PC-9 (cell line): ENCODE results near the gene CDON. TPM values are rescaled to one million over a fixed set of nuclear protein-coding genes. Genes with fewer than 3 reads are reported as not detected.

Experiments
- BruUV-seq: library from RNA; stranded (reverse); fragments of 400-500 nt; replicated peaks from 2 replicates; lab custom pipeline; 2021; lab: Mats Ljungman, UMichigan
- CTCF ChIA-PET: fragments of 300-600 bp; sonication (Branson Sonifier 250); formaldehyde crosslinking; loops from one replicate; lab custom pipeline; 2022; ENCODE audit warnings: antibody characterized with exemption; lab: Charles Lee
- POLR2A ChIA-PET: fragments of 300-600 bp; sonication (Branson Sonifier 250); formaldehyde crosslinking; loops from one replicate; lab custom pipeline; 2022; ENCODE audit warnings: antibody characterized with exemption; ENCODE audit not compliant: unreplicated experiment; lab: Charles Lee
- DNase-seq, 2 experiments: peaks; one replicate each; pipeline versions ENCODE4 v3.0.0 to v3.0.0-alpha.2; 2015 to 2022; ENCODE audit warnings: mixed read lengths in 1 of 2
- H2AFZ ChIP-seq: fragments of 200-600 bp; sonication (generic); 2 replicates; pipeline ENCODE4 v1.8.1; 2017; ENCODE audit warnings: antibody characterized with exemption
- H3F3A ChIP-seq: fragments of 200-600 bp; sonication (generic); 2 replicates; pipeline ENCODE4 v1.8.1; 2017; ENCODE audit warnings: antibody characterized with exemption, mild to moderate bottlenecking, low read depth; ENCODE audit not compliant: insufficient read depth
- H3K27ac ChIP-seq: fragments of 200-600 bp; sonication (generic); 2 replicates; pipeline ENCODE4 v1.6.1; 2016; ENCODE audit warnings: mixed run types
- H3K27me3 ChIP-seq: fragments of 200-600 bp; sonication (generic); 2 replicates; pipeline ENCODE4 v1.6.1; 2016; ENCODE audit warnings: low read depth, mixed run types; ENCODE audit not compliant: insufficient read depth
- H3K36me3 ChIP-seq: fragments of 200-600 bp; sonication (generic); 2 replicates; pipeline ENCODE4 v1.6.1; 2016; ENCODE audit warnings: low read depth, mixed run types
- H3K4me1 ChIP-seq: fragments of 200-600 bp; sonication (generic); replicated peaks from 2 replicates; pipeline ENCODE4 v1.6.1; 2016; ENCODE audit warnings: mixed run types; ENCODE audit not compliant: insufficient read depth
- H3K4me2 ChIP-seq: fragments of 200-600 bp; sonication (generic); 2 replicates; pipeline ENCODE4 v1.6.1; 2017; ENCODE audit warnings: mixed run types
- H3K4me3 ChIP-seq: fragments of 200-600 bp; sonication (generic); 2 replicates; pipeline ENCODE4 v1.6.1; 2016; ENCODE audit warnings: mixed run types
- H3K79me2 ChIP-seq: fragments of 200-600 bp; sonication (generic); 2 replicates; pipeline ENCODE4 v1.6.1; 2017; ENCODE audit warnings: low read depth, mixed run types
- H3K9me2 ChIP-seq: fragments of 200-600 bp; sonication (generic); 2 replicates; pipeline ENCODE4 v1.8.1; 2017; ENCODE audit warnings: mild to moderate bottlenecking; ENCODE audit not compliant: insufficient read depth
- H3K9me3 ChIP-seq: fragments of 200-600 bp; sonication (generic); 2 replicates; pipeline ENCODE4 v1.8.1; 2016; ENCODE audit warnings: low read depth; ENCODE audit not compliant: insufficient read depth
- H4K20me1 ChIP-seq: fragments of 200-600 bp; sonication (generic); 2 replicates; pipeline ENCODE4 v1.8.1; 2017; ENCODE audit not compliant: insufficient read depth
- EZH2 ChIP-seq: fragments of 200-600 bp; sonication (generic); IDR thresholded peaks from 2 replicates; pipeline ENCODE4 v1.8.0; 2017; ENCODE audit warnings: antibody characterized with exemption, low read depth
- intact Hi-C: fragments of 100-400 bp; cut with micrococcal nuclease; formaldehyde crosslinking; loops from one replicate; pipeline ENCODE4 v1.10.0; 2022; ENCODE audit not compliant: unreplicated experiment
- total RNA-seq: library from RNA; stranded (reverse); gene quantifications from 2 replicates; pipeline ENCODE4 v1.2.3, GENCODE V29; 2021
- TF ChIP-seq, protein P1 (sequence below): fragments of 200-600 bp; sonication (generic); conservative IDR thresholded peaks from 2 replicates; pipeline ENCODE4 v1.6.1; 2017; ENCODE audit warnings: mixed run types, antibody characterized with exemption, mild to moderate bottlenecking, moderate library complexity

The CDON gene
- total RNA-seq, 1 experiment from 2014 or later, result 10.0 TPM

DNA sequence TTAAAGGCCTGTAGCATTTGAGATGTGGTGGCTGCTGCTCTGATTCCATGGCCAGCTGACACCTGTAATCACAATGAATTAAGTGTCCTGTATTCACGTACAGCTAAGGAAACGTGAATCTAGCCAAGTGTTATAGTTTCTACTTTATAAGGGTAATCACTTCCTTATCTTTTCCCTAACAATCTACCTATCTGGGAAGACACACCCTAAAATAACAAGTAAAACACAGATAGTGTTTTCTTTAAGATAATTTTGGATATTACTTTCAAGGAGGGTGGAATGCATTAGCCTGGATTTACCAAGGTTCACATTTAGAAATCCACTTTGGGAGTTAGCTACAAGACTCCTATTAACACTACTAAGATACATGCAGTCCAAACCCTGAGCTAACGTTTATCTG, 11.5 kb downstream of the CDON start:
- Histone ChIP-seq H3K79me2 (no peaks in the 10 kb centered on the region), H3K4me3 (no peak overlapping the region), H3K36me3 (no peaks in the 10 kb centered on the region), H3K4me2 (no peak overlapping the region), H3K9me2 (no peaks in the 10 kb centered on the region), H2AFZ (no peak overlapping the region), H3K27me3 (no peaks in the 10 kb centered on the region), H4K20me1 (no peaks in the 10 kb centered on the region), H3K9me3 (no peaks in the 10 kb centered on the region), H3K4me1 (no peaks in the 10 kb centered on the region), H3K27ac (no peak overlapping the region), H3F3A (no peaks in the 10 kb centered on the region)
- CTCF ChIA-PET, result no interaction called here
- POLR2A ChIA-PET, result no interaction called here
- TF ChIP-seq EZH2, result no peak
- TF ChIP-seq, protein P1, sequence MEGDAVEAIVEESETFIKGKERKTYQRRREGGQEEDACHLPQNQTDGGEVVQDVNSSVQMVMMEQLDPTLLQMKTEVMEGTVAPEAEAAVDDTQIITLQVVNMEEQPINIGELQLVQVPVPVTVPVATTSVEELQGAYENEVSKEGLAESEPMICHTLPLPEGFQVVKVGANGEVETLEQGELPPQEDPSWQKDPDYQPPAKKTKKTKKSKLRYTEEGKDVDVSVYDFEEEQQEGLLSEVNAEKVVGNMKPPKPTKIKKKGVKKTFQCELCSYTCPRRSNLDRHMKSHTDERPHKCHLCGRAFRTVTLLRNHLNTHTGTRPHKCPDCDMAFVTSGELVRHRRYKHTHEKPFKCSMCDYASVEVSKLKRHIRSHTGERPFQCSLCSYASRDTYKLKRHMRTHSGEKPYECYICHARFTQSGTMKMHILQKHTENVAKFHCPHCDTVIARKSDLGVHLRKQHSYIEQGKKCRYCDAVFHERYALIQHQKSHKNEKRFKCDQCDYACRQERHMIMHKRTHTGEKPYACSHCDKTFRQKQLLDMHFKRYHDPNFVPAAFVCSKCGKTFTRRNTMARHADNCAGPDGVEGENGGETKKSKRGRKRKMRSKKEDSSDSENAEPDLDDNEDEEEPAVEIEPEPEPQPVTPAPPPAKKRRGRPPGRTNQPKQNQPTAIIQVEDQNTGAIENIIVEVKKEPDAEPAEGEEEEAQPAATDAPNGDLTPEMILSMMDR, result no peak
- intact Hi-C loops, result no loop called here
- no TSS peak for BruUV-seq
- DNase-seq, result no peak

DNA sequence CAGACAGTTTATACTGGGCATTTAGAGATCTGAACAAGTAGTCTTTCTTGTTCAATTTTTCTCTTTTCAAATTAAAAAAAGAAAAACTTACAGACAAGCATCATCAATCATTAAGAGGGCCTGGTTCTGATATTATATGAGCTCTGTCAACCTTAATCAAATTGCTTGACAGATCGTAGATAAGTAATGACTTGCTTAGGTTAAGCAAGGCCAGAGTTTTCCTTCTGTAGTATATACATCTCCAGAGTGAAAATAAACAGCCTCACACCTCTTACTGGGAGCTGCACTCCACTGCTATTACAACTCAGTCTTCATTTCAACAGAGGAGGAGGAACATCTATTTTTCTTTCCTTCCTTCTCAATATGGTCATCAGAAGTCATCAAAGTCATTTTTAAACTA, 13.5 kb downstream of the CDON start:
- Histone ChIP-seq H3K36me3 (no peaks in the 10 kb centered on the region), H3K4me2 (no peak overlapping the region), H4K20me1 (no peaks in the 10 kb centered on the region), H3K27me3 (no peaks in the 10 kb centered on the region), H3K9me3 (no peaks in the 10 kb centered on the region), H3F3A (no peaks in the 10 kb centered on the region), H2AFZ (no peak overlapping the region), H3K4me3 (no peak overlapping the region), H3K4me1 (no peaks in the 10 kb centered on the region), H3K79me2 (no peaks in the 10 kb centered on the region), H3K9me2 (no peaks in the 10 kb centered on the region), H3K27ac (no peak overlapping the region)
- no TSS peak for BruUV-seq
- DNase-seq, result no peak
- no peak for TF ChIP-seq EZH2
- TF ChIP-seq, protein P1, result no peak
- CTCF ChIA-PET, result no interaction called here
- POLR2A ChIA-PET, result no interaction called here
- intact Hi-C loops, result no loop called here

- Histone ChIP-seq H2AFZ (no peak overlapping the region), H3K9me3 (no peaks in the 10 kb centered on the region), H3K36me3 (no peaks in the 10 kb centered on the region), H3K27me3 (no peaks in the 10 kb centered on the region), H3K9me2 (no peaks in the 10 kb centered on the region), H3K79me2 (no peaks in the 10 kb centered on the region), H4K20me1 (no peaks in the 10 kb centered on the region), H3F3A (no peaks in the 10 kb centered on the region), H3K4me3 (no peak overlapping the region), H3K27ac (no peak overlapping the region), H3K4me2 (no peak overlapping the region), H3K4me1 (no peaks in the 10 kb centered on the region)
- BruUV-seq, result no TSS peak
- intact Hi-C loops, result no loop called here
- POLR2A ChIA-PET, result interaction anchor here (0.7 kb wide), 1 partner anchor 13 kb away, joined by 10 read pairs; no protein-coding TSS in a partner anchor
- TF ChIP-seq, protein P1, result no peak
- TF ChIP-seq EZH2, result no peak
- no peak for DNase-seq
- CTCF ChIA-PET, result no interaction called here
Observed at GRCh38 chr11:126048197-126048596, 14.5 kb downstream of the CDON start.
